Measurements from ENCODE around the gene TAX1BP1.

The TAX1BP1 gene

DNA sequence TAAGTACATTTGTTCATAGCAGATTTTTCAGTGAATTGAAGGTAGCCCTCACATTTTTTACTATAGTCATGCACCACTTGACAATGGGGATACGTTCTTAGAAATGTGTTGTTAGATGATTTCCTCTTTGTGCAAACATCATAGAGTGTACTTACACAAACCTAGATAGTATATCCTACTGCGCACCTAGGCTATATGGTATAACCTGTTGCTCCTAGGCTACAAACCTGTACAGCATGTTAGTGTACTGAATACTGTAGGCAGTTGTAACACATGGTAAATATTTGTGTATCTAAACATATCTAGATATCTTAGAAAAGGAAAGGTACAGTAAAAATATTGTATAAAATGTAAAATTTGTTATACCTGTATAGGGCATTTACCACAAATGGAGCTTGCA lies 41.2 kb downstream of the TAX1BP1 start:
- H3K9me3 ChIP-seq (ENCODE audit: control insufficient read depth, low read length), result no peaks in the 10 kb centered on the region
- H3K27ac ChIP-seq (ENCODE audit: low read depth, low read length, severe bottlenecking), result no peak overlapping the region
- no peak overlapping the region for H3K4me3 ChIP-seq (ENCODE audit: extremely low read depth, insufficient read depth, low read length, poor library complexity, severe bottlenecking)
- peaks cover 14% of the 10 kb centered on the region for H3K36me3 ChIP-seq (ENCODE audit: control insufficient read depth, insufficient read depth, low read length)
- H3K4me1 ChIP-seq (ENCODE audit: control insufficient read depth, insufficient read depth, low read length, poor library complexity, severe bottlenecking), result no peaks in the 10 kb centered on the region
- whole genome bisulfite sequencing, 2 experiments (ENCODE audit: insufficient coverage in 2 of 2), result no CpG with 5 or more reads among the region's 2 CpGs

GRCh38 chr7:27782849-27783248 lies 42.9 kb downstream of the TAX1BP1 start:
- H3K4me3 ChIP-seq (ENCODE audit: extremely low read depth, insufficient read depth, low read length, poor library complexity, severe bottlenecking), result no peak overlapping the region
- no peak overlapping the region for H3K27ac ChIP-seq (ENCODE audit: low read depth, low read length, severe bottlenecking)
- H3K4me1 ChIP-seq (ENCODE audit: control insufficient read depth, insufficient read depth, low read length, poor library complexity, severe bottlenecking), result no peaks in the 10 kb centered on the region
- peaks cover 21% of the 10 kb centered on the region for H3K36me3 ChIP-seq (ENCODE audit: control insufficient read depth, insufficient read depth, low read length)
- no peaks in the 10 kb centered on the region for H3K9me3 ChIP-seq (ENCODE audit: control insufficient read depth, low read length)
- no CpG with 5 or more reads among the region's 2 CpGs for WGBS, 2 experiments (ENCODE audit: insufficient coverage in 2 of 2)

- H3K4me3 ChIP-seq (ENCODE audit: extremely low read depth, insufficient read depth, low read length, poor library complexity, severe bottlenecking), result no peak overlapping the region
- H3K4me1 ChIP-seq (ENCODE audit: control insufficient read depth, insufficient read depth, low read length, poor library complexity, severe bottlenecking), result no peaks in the 10 kb centered on the region
- peaks cover 22% of the 10 kb centered on the region for H3K36me3 ChIP-seq (ENCODE audit: control insufficient read depth, insufficient read depth, low read length)
- no peaks in the 10 kb centered on the region for H3K9me3 ChIP-seq (ENCODE audit: control insufficient read depth, low read length)
- no peak overlapping the region for H3K27ac ChIP-seq (ENCODE audit: low read depth, low read length, severe bottlenecking)
- WGBS, 2 experiments (ENCODE audit: insufficient coverage in 2 of 2), result 77 to 80% methylated on average over 2 to 4 of the region's 6 CpGs
Measured at GRCh38 chr7:27784399-27785053, 44.6 kb downstream of the TAX1BP1 start.

- no peaks in the 10 kb centered on the region for H3K9me3 ChIP-seq (ENCODE audit: control insufficient read depth, low read length)
- H3K27ac ChIP-seq (ENCODE audit: low read depth, low read length, severe bottlenecking), result no peak overlapping the region
- H3K4me1 ChIP-seq (ENCODE audit: control insufficient read depth, insufficient read depth, low read length, poor library complexity, severe bottlenecking), result no peaks in the 10 kb centered on the region
- no peak overlapping the region for H3K4me3 ChIP-seq (ENCODE audit: extremely low read depth, insufficient read depth, low read length, poor library complexity, severe bottlenecking)
- peaks cover 29% of the 10 kb centered on the region for H3K36me3 ChIP-seq (ENCODE audit: control insufficient read depth, insufficient read depth, low read length)
Measured at GRCh38 chr7:27788437-27788836, 48.5 kb downstream of the TAX1BP1 start.

DNA sequence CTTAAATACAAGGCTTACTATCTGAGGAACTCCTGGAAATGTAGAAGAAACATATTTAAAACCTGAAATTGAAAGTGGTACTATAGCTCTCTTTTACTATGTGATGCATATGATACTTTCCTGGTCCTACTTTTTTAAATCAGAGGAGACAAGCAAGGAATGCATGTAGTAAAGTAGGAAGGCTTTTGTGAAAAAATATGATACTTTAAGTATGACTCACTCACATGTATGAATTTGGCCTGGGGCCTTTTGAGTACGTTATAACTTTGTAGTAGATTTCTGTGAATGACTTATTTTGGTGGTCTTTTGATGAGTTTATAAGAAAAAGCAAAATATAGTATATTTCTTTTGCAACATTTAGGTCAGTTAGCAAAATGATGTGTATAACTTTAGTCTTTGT lies 53.8 kb downstream of the TAX1BP1 start:
- no CpG with 5 or more reads among the region's 1 CpG for WGBS, 2 experiments (ENCODE audit: insufficient coverage in 2 of 2)
- Histone ChIP-seq H3K4me1 (ENCODE audit: control insufficient read depth, insufficient read depth, low read length, poor library complexity, severe bottlenecking) (no peaks in the 10 kb centered on the region), H3K27ac (ENCODE audit: low read depth, low read length, severe bottlenecking) (no peak overlapping the region), H3K36me3 (ENCODE audit: control insufficient read depth, insufficient read depth, low read length) (peaks cover 36% of the 10 kb centered on the region), H3K9me3 (ENCODE audit: control insufficient read depth, low read length) (no peaks in the 10 kb centered on the region), H3K4me3 (ENCODE audit: extremely low read depth, insufficient read depth, low read length, poor library complexity, severe bottlenecking) (no peak overlapping the region)

DNA sequence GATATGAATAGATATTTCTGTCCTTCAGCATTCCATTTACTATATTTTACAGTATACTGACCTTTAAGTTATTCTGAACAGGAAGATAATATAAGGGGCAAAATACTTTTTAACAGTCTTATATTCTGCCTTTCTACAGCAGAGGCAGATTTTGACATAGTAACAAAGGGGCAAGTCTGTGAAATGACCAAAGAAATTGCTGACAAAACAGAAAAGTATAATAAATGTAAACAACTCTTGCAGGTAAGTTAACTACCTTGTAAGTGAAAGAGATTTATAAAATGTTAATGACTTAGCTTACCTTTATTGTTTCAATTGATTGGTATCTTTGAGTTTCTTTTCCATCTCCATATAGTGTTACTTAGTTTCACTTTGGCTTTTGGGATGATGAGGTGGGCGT lies 56.0 kb downstream of the TAX1BP1 start:
- Histone ChIP-seq H3K9me3 (ENCODE audit: control insufficient read depth, low read length) (no peaks in the 10 kb centered on the region), H3K4me1 (ENCODE audit: control insufficient read depth, insufficient read depth, low read length, poor library complexity, severe bottlenecking) (no peaks in the 10 kb centered on the region), H3K4me3 (ENCODE audit: extremely low read depth, insufficient read depth, low read length, poor library complexity, severe bottlenecking) (no peak overlapping the region), H3K36me3 (ENCODE audit: control insufficient read depth, insufficient read depth, low read length) (peaks cover 35% of the 10 kb centered on the region), H3K27ac (ENCODE audit: low read depth, low read length, severe bottlenecking) (no peak overlapping the region)
- WGBS, 2 experiments (ENCODE audit: insufficient coverage in 2 of 2), result no CpG with 5 or more reads among the region's 1 CpG

GRCh38 chr7:27799212-27799611 lies 59.2 kb downstream of the TAX1BP1 start:
- H3K36me3 ChIP-seq (ENCODE audit: control insufficient read depth, insufficient read depth, low read length), result peaks cover 24% of the 10 kb centered on the region
- no CpG with 5 or more reads among the region's 2 CpGs for WGBS, 2 experiments (ENCODE audit: insufficient coverage in 2 of 2)
- no peaks in the 10 kb centered on the region for H3K4me1 ChIP-seq (ENCODE audit: control insufficient read depth, insufficient read depth, low read length, poor library complexity, severe bottlenecking)
- H3K27ac ChIP-seq (ENCODE audit: low read depth, low read length, severe bottlenecking), result no peak overlapping the region
- no peaks in the 10 kb centered on the region for H3K9me3 ChIP-seq (ENCODE audit: control insufficient read depth, low read length)
- no peak overlapping the region for H3K4me3 ChIP-seq (ENCODE audit: extremely low read depth, insufficient read depth, low read length, poor library complexity, severe bottlenecking)

- Histone ChIP-seq H3K4me3 (ENCODE audit: extremely low read depth, insufficient read depth, low read length, poor library complexity, severe bottlenecking) (no peak overlapping the region), H3K27ac (ENCODE audit: low read depth, low read length, severe bottlenecking) (no peak overlapping the region), H3K4me1 (ENCODE audit: control insufficient read depth, insufficient read depth, low read length, poor library complexity, severe bottlenecking) (no peaks in the 10 kb centered on the region), H3K9me3 (ENCODE audit: control insufficient read depth, low read length) (no peaks in the 10 kb centered on the region), H3K36me3 (ENCODE audit: control insufficient read depth, insufficient read depth, low read length) (peaks cover 4% of the 10 kb centered on the region)
- whole genome bisulfite sequencing, 2 experiments (ENCODE audit: insufficient coverage in 2 of 2), result 100% methylated on average over 2 of the region's 2 CpGs; no CpG with 5 or more reads in 1 of the 2 experiments
Measured at GRCh38 chr7:27802999-27803398, 63.0 kb downstream of the TAX1BP1 start.

- Histone ChIP-seq H3K9me3 (ENCODE audit: control insufficient read depth, low read length) (no peaks in the 10 kb centered on the region), H3K36me3 (ENCODE audit: control insufficient read depth, insufficient read depth, low read length) (peaks cover 4% of the 10 kb centered on the region), H3K27ac (ENCODE audit: low read depth, low read length, severe bottlenecking) (no peak overlapping the region), H3K4me1 (ENCODE audit: control insufficient read depth, insufficient read depth, low read length, poor library complexity, severe bottlenecking) (peaks cover 4% of the 10 kb centered on the region), H3K4me3 (ENCODE audit: extremely low read depth, insufficient read depth, low read length, poor library complexity, severe bottlenecking) (no peak overlapping the region)
- WGBS, 2 experiments (ENCODE audit: insufficient coverage in 2 of 2), result no CpG with 5 or more reads among the region's 3 CpGs
Measured at GRCh38 chr7:27804139-27804538, 64.2 kb downstream of the TAX1BP1 start.

DNA sequence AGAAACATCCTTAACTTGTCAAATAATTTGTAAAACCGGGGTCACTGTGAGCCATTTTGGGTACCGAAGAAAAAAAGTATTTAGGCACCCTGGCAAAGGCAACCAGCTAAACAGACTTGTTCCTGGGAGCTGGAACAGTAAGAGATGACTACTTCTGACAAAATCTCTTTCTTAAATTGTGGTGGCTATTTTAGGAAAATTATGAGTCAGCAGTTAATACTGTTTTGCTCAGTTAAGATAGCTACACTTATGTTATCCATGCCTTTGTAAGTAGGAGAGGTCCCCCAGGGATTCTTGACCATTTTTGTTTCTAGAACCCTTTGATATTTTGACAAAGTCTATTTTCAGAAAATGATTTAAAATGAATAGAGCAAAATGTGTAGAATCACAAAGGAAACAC lies 68.7 kb downstream of the TAX1BP1 start:
- Histone ChIP-seq H3K4me1 (ENCODE audit: control insufficient read depth, insufficient read depth, low read length, poor library complexity, severe bottlenecking) (peaks cover 4% of the 10 kb centered on the region), H3K27ac (ENCODE audit: low read depth, low read length, severe bottlenecking) (no peak overlapping the region), H3K36me3 (ENCODE audit: control insufficient read depth, insufficient read depth, low read length) (peaks cover 16% of the 10 kb centered on the region), H3K4me3 (ENCODE audit: extremely low read depth, insufficient read depth, low read length, poor library complexity, severe bottlenecking) (no peak overlapping the region), H3K9me3 (ENCODE audit: control insufficient read depth, low read length) (no peaks in the 10 kb centered on the region)
- 100% methylated on average over 1 to 2 of the region's 2 CpGs for WGBS, 2 experiments (ENCODE audit: insufficient coverage in 2 of 2)

DNA sequence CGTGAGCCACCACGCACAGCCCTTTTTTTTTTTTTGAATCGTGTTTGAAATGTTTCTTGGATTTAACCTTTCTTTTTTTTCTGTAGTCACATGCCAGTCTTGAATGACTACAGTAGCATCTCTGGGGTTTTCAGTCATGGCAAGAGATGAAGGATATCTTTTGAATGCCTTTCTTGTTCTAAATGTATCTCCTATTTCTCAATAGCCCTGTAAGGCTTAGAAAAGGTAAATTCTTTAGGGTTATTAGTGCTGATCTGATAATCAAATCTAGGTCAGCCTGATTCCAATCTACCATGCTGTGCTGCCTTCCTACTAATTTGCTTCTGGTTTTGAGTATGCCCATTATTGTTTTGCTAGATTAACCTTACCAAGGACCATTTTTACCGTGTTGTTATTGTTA lies 70.2 kb downstream of the TAX1BP1 start:
- H3K4me1 ChIP-seq (ENCODE audit: control insufficient read depth, insufficient read depth, low read length, poor library complexity, severe bottlenecking), result peaks cover 4% of the 10 kb centered on the region
- H3K36me3 ChIP-seq (ENCODE audit: control insufficient read depth, insufficient read depth, low read length), result peaks cover 17% of the 10 kb centered on the region
- no peak overlapping the region for H3K4me3 ChIP-seq (ENCODE audit: extremely low read depth, insufficient read depth, low read length, poor library complexity, severe bottlenecking)
- 100% methylated on average over 1 of the region's 4 CpGs; no CpG with 5 or more reads in 1 of the 2 experiments for WGBS, 2 experiments (ENCODE audit: insufficient coverage in 2 of 2)
- no peak overlapping the region for H3K27ac ChIP-seq (ENCODE audit: low read depth, low read length, severe bottlenecking)
- no peaks in the 10 kb centered on the region for H3K9me3 ChIP-seq (ENCODE audit: control insufficient read depth, low read length)

All from mesodermal cell (in vitro differentiated cells).